GM12878 (cell line): ENCODE data around the gene TMEM33. TPM values are rescaled to one million over a fixed set of nuclear protein-coding genes. Genes with fewer than 3 reads are reported as not detected.

ENCODE experiments used
- ATAC-seq: fragments of 200-7000 bp; cut with Tn5 transposase; 3 replicates; pipeline ENCODE4 v1.9.1; 2020; ENCODE audit warnings: mild to moderate bottlenecking, moderate library complexity
- BruUV-seq: library from RNA; stranded (reverse); fragments of 400-500 nt; replicated peaks from 2 replicates; lab custom pipeline; 2021; lab: Mats Ljungman, UMichigan
- CTCF ChIA-PET: fragments of 300-600 bp; sonication (Branson Sonifier 250); formaldehyde crosslinking; extraction: SDS; loops from one replicate; lab custom pipeline; 2021; ENCODE audit warnings: inconsistent platforms; lab: Yijun Ruan, JAX
- POLR2A ChIA-PET: fragments of 350-600 bp; formaldehyde crosslinking; extraction: SDS; loops from one replicate; lab custom pipeline; 2021; ENCODE audit warnings: inconsistent platforms; lab: Charles Lee
- RAD21 ChIA-PET: fragments of 300-600 bp; sonication (Branson Sonifier 250); formaldehyde crosslinking; loops from one replicate; lab custom pipeline; 2023; ENCODE audit warnings: antibody characterized with exemption; ENCODE audit not compliant: unreplicated experiment; lab: Charles Lee
- SMC1A ChIA-PET: fragments of 300-600 bp; sonication (Branson Sonifier 250); formaldehyde crosslinking; loops from one replicate; lab custom pipeline; 2023; ENCODE audit not compliant: unreplicated experiment, uncharacterized antibody; lab: Charles Lee
- DNase-seq: peaks from one replicate; pipeline ENCODE4 v3.0.0-alpha.2; 2011; ENCODE audit warnings: low read depth, low spot score
- FAIRE-seq: peaks from 3 replicates; lab custom pipeline; 2011; peaks lifted over from hg19 to GRCh38; lab: Jason Lieb, UNC
- H2AFZ ChIP-seq: 2 replicates; pipeline ENCODE4 v1.6.0; 2011; ENCODE audit warnings: low read depth, low read length, control low read depth; ENCODE audit not compliant: control insufficient read depth
- H3K27ac ChIP-seq: 2 replicates; pipeline ENCODE4 v1.5.1; 2011; ENCODE audit warnings: control low read depth; ENCODE audit not compliant: control insufficient read depth, insufficient read depth
- H3K27me3 ChIP-seq, 2 experiments: replicated peaks in 1 of 2; 2 replicates each; pipeline versions ENCODE4 v1.6.0 to v1.6.1; 2011; ENCODE audit warnings: low read length in 1 of 2; ENCODE audit not compliant: control insufficient read depth in 2 of 2, insufficient read depth in 2 of 2
- H3K36me3 ChIP-seq, 2 experiments: 2 replicates each; pipeline ENCODE4 v1.5.1; 2011; ENCODE audit warnings: low read length in 1 of 2; ENCODE audit not compliant: control insufficient read depth in 2 of 2, insufficient read depth in 2 of 2
- H3K4me1 ChIP-seq: 2 replicates; pipeline ENCODE4 v1.6.1; 2011; ENCODE audit warnings: mild to moderate bottlenecking, low read length, moderate library complexity, mixed read lengths; ENCODE audit not compliant: control insufficient read depth, insufficient read depth
- H3K4me2 ChIP-seq: 2 replicates; pipeline ENCODE4 v1.6.0; 2011; ENCODE audit warnings: control low read depth; ENCODE audit not compliant: control insufficient read depth, insufficient read depth
- H3K4me3 ChIP-seq: fragments of 200-600 bp; sonication (generic); 2 replicates; pipeline ENCODE4 v1.5.1; 2016
- H3K79me2 ChIP-seq: 2 replicates; pipeline ENCODE4 v1.6.0; 2011; ENCODE audit warnings: low read length; ENCODE audit not compliant: control insufficient read depth, insufficient read depth
- H3K9ac ChIP-seq: 2 replicates; pipeline ENCODE4 v1.8.0; 2011; ENCODE audit warnings: low read length, control low read depth, mixed read lengths; ENCODE audit not compliant: control insufficient read depth, insufficient read depth
- H3K9me3 ChIP-seq: replicated peaks from 3 replicates; pipeline ENCODE4 v1.5.1; 2011; ENCODE audit warnings: mild to moderate bottlenecking, low read length; ENCODE audit not compliant: control insufficient read depth, insufficient read depth
- H4K20me1 ChIP-seq: 2 replicates; pipeline ENCODE4 v1.6.0; 2011; ENCODE audit not compliant: control insufficient read depth, insufficient read depth
- CHD2 ChIP-seq: IDR thresholded peaks from 2 replicates; pipeline ENCODE4 v1.6.1; 2011; ENCODE audit warnings: low read depth, low read length, improper control_type of control experiment, borderline replicate concordance
- KLF5 ChIP-seq: fragments of 450-650 bp; IDR thresholded peaks from 2 replicates; pipeline ENCODE4 v1.6.1; 2014; ENCODE audit warnings: mild to moderate bottlenecking; ENCODE audit not compliant: partially characterized antibody
- NR2F1 ChIP-seq: fragments of 450-650 bp; conservative IDR thresholded peaks from 2 replicates; pipeline ENCODE4 v1.6.1; 2017; ENCODE audit warnings: mild to moderate bottlenecking
- PAX8 ChIP-seq: fragments of 450-650 bp; IDR thresholded peaks from 2 replicates; pipeline ENCODE4 v1.6.1; 2017; ENCODE audit warnings: mild to moderate bottlenecking, moderate library complexity
- RB1 ChIP-seq: fragments of 450-650 bp; formaldehyde crosslinking; IDR thresholded peaks from 2 replicates; pipeline ENCODE4 v1.6.1; 2017; ENCODE audit warnings: mild to moderate bottlenecking, borderline replicate concordance
- SMAD1 ChIP-seq: fragments of 450-650 bp; IDR thresholded peaks from 2 replicates; pipeline ENCODE4 v1.6.1; 2018; ENCODE audit warnings: mild to moderate bottlenecking, low read depth; ENCODE audit not compliant: partially characterized antibody
- TCF7 ChIP-seq: IDR thresholded peaks from 2 replicates; pipeline ENCODE4 v1.6.1; 2014; ENCODE audit warnings: antibody characterized with exemption, borderline replicate concordance
- ZNF622 ChIP-seq: fragments of 450-650 bp; IDR thresholded peaks from 2 replicates; pipeline ENCODE4 v1.6.1; 2017; ENCODE audit warnings: mild to moderate bottlenecking, inconsistent platforms
- WGBS: methylation state at CpG from one replicate; pipeline ENCODE4 v1.1.6; 2016; ENCODE audit warnings: low lambda C conversion rate; ENCODE audit not compliant: insufficient replicate concordance, insufficient coverage; ENCODE audit errors: missing lambda C conversion rate; 5-methylcytosine and 5-hydroxymethylcytosine counted together
- in situ Hi-C: fragments of 300-500 bp; cut with MboI; formaldehyde crosslinking; loops from 9 replicates; pipeline ENCODE4 v1.14.3; 2018; ENCODE audit warnings: mixed read lengths
- intact Hi-C: fragments of 100-400 bp; cut with micrococcal nuclease; formaldehyde crosslinking; loops from one replicate; pipeline ENCODE4 v1.14.2; 2022; ENCODE audit not compliant: unreplicated experiment
- polyA plus RNA-seq, 11 experiments: library from polyadenylated mRNA; depleted of rRNA in 4 of 11; unstranded in 6 of 11; stranded (reverse) in 5 of 11; fragments of >200 nt; fragmentation: Nextera tagmentation in 4 of 11; fragmentation: Illumina TruSeq in 1 of 11; extraction: Ambion mirVana in 4 of 11; extraction: Trizol in 1 of 11; gene quantifications; 1 replicate in 1 of 11; 2 replicates in 10 of 11; pipeline versions ENCODE4 v1.2.1 to v1.2.3, GENCODE V29; 2011 to 2016; ENCODE audit warnings: inconsistent platforms in 2 of 11, missing spikeins in 2 of 11, low read depth in 1 of 11
- total RNA-seq, 4 experiments: library from RNA; depleted of rRNA in 3 of 4; stranded (reverse); fragments of >200 nt in 3 of 4; fragmentation: Illumina TruSeq in 1 of 4; extraction: Trizol in 1 of 4; gene quantifications; 2 replicates each; pipeline versions ENCODE4 v1.2.1 to v1.2.3, GENCODE V29; 2013 to 2021
- TF ChIP-seq, protein P1 (sequence below): IDR thresholded peaks from 2 replicates; pipeline ENCODE4 v1.6.1; 2012; ENCODE audit warnings: improper control_type of control experiment, low read depth, low read length; ENCODE audit not compliant: insufficient replicate concordance
- TF ChIP-seq, protein P2 (sequence below): fragments of 450-650 bp; IDR thresholded peaks from 2 replicates; pipeline ENCODE4 v1.6.1; 2016; ENCODE audit warnings: mild to moderate bottlenecking

TMEM33 gene
- total and polyA plus RNA-seq, 10 of the 15 experiments (the other 5 are each of a cell fraction or from before 2014, with no cell fraction given), result 7.9 to 60.2 (median 33.4) TPM

DNA sequence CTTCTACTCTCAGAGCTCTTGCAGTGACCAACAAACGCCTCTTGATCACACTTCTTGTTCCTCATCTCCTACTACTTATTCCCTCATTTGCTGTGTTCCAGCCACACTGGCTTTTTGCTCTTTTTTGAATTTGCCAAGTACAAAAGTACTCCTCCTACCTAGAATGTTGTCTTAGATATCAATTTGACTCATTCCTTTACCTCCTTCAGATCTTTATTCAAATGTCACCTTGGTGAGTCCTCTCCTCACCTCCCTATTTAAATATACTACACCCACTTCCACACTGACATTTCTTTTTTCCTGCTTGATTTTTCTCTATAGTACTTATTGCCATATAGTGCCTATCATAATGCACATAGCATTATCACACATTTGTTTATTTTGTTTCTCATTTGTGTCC is 40.1 kb downstream of the TMEM33 start:
- no peak overlapping the region for H3K4me2 ChIP-seq
- intact Hi-C loops (no loop called here), in situ Hi-C loops (no loop called here)
- 90% methylated on average over 1 of the region's 1 CpG for WGBS
- H3K79me2 ChIP-seq, result no peaks in the 10 kb centered on the region
- DNase-seq, result no peak
- no peak for FAIRE-seq
- H3K36me3 ChIP-seq, result no peaks in the 10 kb centered on the region
- no peak for TF ChIP-seq RB1
- TF ChIP-seq ZNF622, result no peak
- no peak for TF ChIP-seq CHD2
- TF ChIP-seq NR2F1, result no peak
- no peak for TF ChIP-seq KLF5
- no peak for TF ChIP-seq PAX8
- no TSS peak for BruUV-seq
- H3K4me1 ChIP-seq, result no peaks in the 10 kb centered on the region
- ChIA-PET CTCF (interaction anchor here (0.6 to 1.7 kb wide), 3 partner anchors 12 to 20 kb away, joined by 4 to 7 read pairs (median 4); no protein-coding TSS in a partner anchor), RAD21 (no interaction called here), POLR2A (interaction anchor here (1.5 kb wide), 1 partner anchor 15 kb away, joined by 8 read pairs; the partner anchor contains the start of gene SLC30A9), SMC1A (interaction anchor here (1.1 to 1.5 kb wide), 2 partner anchors 26 to 35 kb away, joined by 3 read pairs; no protein-coding TSS in a partner anchor)
- H3K27ac ChIP-seq, result no peak overlapping the region
- H2AFZ ChIP-seq, result no peak overlapping the region
- no peaks in the 10 kb centered on the region for H3K27me3 ChIP-seq
- H3K9ac ChIP-seq, result no peak overlapping the region
- H4K20me1 ChIP-seq, result no peaks in the 10 kb centered on the region
- ATAC-seq, result no peak
- no peak overlapping the region for H3K4me3 ChIP-seq
- no peaks in the 10 kb centered on the region; the same call in 1 of the 3 replicates for H3K9me3 ChIP-seq

DNA sequence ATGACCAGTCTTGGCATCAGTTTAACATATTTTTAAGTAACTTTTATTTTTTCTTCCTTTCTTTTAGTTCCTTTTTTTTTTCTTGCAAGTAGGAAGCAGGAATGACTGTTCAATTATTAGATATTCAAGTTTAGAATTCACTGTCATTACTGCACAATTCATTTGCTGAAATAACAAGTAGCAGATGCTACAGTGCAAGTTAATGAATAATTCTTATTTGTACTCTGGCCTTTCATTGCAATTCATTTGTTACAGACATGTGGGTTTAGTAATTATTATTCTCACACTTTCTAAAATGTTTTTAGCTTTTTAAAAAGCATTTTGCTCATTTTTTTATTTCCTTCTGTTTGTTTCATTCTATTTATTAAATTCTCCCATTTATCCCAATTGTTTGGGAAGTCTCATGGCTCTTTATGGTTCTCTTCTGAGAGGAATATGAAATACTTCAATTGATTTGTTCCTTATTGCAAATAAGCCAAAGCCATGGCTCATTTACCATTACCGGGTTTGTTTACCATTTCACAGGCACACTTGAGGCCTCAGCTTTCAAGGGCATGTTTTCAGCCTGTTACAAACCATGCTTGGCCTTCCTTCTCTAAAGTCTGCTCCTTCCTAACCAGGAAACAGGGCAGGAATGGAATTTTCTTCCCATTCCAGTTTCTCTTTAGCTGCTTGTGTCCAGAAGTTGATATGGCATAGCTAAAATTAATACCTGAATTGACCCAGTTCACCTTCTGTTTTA is 41.7 kb downstream of the TMEM33 start:
- H3K4me3 ChIP-seq, result no peak overlapping the region
- no peak overlapping the region for H3K4me2 ChIP-seq
- no peaks in the 10 kb centered on the region for H3K79me2 ChIP-seq
- ChIA-PET POLR2A (interaction anchor here (1.5 kb wide), 1 partner anchor 13 kb away, joined by 8 read pairs; the partner anchor contains the start of gene SLC30A9), SMC1A (interaction anchor here (0.6 to 1.7 kb wide), 4 partner anchors 11 to 190 kb away, joined by 3 to 6 read pairs (median 4); partner anchors contain the start of gene SLC30A9), CTCF (interaction anchor here (1.1 to 1.2 kb wide), 2 partner anchors 13 to 18 kb away, joined by 3 read pairs; no protein-coding TSS in a partner anchor), RAD21 (interaction anchor here (1.2 kb wide), 1 partner anchor 13 kb away, joined by 3 read pairs; the partner anchor contains the start of gene SLC30A9)
- intact Hi-C loops (no loop called here), in situ Hi-C loops (no loop called here)
- BruUV-seq, result no TSS peak
- FAIRE-seq (no peak), DNase-seq (no peak), ATAC-seq (no peak)
- H3K4me1 ChIP-seq, result no peaks in the 10 kb centered on the region
- no peak overlapping the region for H3K9ac ChIP-seq
- no peak overlapping the region for H2AFZ ChIP-seq
- no peak overlapping the region for H3K27ac ChIP-seq
- 100% methylated on average over 1 of the region's 1 CpG for WGBS
- no peaks in the 10 kb centered on the region for H3K36me3 ChIP-seq
- no peaks in the 10 kb centered on the region; the same call in 2 of the 3 replicates for H3K9me3 ChIP-seq
- no peaks in the 10 kb centered on the region for H3K27me3 ChIP-seq
- no peaks in the 10 kb centered on the region for H4K20me1 ChIP-seq
- TF ChIP-seq SMAD1 (no peak), TCF7 (no peak)
- TF ChIP-seq, protein P1, sequence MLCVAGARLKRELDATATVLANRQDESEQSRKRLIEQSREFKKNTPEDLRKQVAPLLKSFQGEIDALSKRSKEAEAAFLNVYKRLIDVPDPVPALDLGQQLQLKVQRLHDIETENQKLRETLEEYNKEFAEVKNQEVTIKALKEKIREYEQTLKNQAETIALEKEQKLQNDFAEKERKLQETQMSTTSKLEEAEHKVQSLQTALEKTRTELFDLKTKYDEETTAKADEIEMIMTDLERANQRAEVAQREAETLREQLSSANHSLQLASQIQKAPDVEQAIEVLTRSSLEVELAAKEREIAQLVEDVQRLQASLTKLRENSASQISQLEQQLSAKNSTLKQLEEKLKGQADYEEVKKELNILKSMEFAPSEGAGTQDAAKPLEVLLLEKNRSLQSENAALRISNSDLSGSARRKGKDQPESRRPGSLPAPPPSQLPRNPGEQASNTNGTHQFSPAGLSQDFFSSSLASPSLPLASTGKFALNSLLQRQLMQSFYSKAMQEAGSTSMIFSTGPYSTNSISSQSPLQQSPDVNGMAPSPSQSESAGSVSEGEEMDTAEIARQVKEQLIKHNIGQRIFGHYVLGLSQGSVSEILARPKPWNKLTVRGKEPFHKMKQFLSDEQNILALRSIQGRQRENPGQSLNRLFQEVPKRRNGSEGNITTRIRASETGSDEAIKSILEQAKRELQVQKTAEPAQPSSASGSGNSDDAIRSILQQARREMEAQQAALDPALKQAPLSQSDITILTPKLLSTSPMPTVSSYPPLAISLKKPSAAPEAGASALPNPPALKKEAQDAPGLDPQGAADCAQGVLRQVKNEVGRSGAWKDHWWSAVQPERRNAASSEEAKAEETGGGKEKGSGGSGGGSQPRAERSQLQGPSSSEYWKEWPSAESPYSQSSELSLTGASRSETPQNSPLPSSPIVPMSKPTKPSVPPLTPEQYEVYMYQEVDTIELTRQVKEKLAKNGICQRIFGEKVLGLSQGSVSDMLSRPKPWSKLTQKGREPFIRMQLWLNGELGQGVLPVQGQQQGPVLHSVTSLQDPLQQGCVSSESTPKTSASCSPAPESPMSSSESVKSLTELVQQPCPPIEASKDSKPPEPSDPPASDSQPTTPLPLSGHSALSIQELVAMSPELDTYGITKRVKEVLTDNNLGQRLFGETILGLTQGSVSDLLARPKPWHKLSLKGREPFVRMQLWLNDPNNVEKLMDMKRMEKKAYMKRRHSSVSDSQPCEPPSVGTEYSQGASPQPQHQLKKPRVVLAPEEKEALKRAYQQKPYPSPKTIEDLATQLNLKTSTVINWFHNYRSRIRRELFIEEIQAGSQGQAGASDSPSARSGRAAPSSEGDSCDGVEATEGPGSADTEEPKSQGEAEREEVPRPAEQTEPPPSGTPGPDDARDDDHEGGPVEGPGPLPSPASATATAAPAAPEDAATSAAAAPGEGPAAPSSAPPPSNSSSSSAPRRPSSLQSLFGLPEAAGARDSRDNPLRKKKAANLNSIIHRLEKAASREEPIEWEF, result no peak
- TF ChIP-seq, protein P2, sequence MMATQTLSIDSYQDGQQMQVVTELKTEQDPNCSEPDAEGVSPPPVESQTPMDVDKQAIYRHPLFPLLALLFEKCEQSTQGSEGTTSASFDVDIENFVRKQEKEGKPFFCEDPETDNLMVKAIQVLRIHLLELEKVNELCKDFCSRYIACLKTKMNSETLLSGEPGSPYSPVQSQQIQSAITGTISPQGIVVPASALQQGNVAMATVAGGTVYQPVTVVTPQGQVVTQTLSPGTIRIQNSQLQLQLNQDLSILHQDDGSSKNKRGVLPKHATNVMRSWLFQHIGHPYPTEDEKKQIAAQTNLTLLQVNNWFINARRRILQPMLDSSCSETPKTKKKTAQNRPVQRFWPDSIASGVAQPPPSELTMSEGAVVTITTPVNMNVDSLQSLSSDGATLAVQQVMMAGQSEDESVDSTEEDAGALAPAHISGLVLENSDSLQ, result no peak
